Caco-2 (cell line): Measurements from ENCODE around the gene CNTNAP5. TPM values are rescaled to one million over a fixed set of nuclear protein-coding genes. Genes with fewer than 3 reads are reported as not detected.

Experiments
- BruUV-seq: library from RNA; stranded (reverse); fragments of 400-500 nt; replicated peaks from 2 replicates; lab custom pipeline; 2021; lab: Mats Ljungman, UMichigan
- CTCF ChIA-PET: fragments of 300-600 bp; sonication (Branson Sonifier 250); formaldehyde crosslinking; loops from one replicate; lab custom pipeline; 2022; ENCODE audit warnings: antibody characterized with exemption; lab: Charles Lee
- POLR2A ChIA-PET: fragments of 300-600 bp; sonication (Branson Sonifier 250); formaldehyde crosslinking; loops from one replicate; lab custom pipeline; 2022; ENCODE audit warnings: antibody characterized with exemption; lab: Charles Lee
- DNase-seq, 2 experiments: peaks; one replicate each; pipeline versions ENCODE4 v3.0.0 to v3.0.0-alpha.2; 2020 to 2022
- H3K27me3 ChIP-seq: replicated peaks from 2 replicates; pipeline ENCODE4 v1.6.0; 2011; ENCODE audit warnings: low read length; ENCODE audit not compliant: control insufficient read depth, insufficient read depth
- H3K36me3 ChIP-seq: 2 replicates; pipeline ENCODE4 v1.5.1; 2011; ENCODE audit warnings: low read length; ENCODE audit not compliant: control insufficient read depth, insufficient read depth
- H3K4me1 ChIP-seq: fragments of 250-450 bp; sonication (Bioruptor Pico); 2 replicates; pipeline ENCODE4 v1.5.1; 2020; ENCODE audit warnings: mild to moderate bottlenecking
- H3K4me3 ChIP-seq: 2 replicates; pipeline ENCODE4 v1.5.1; 2011; ENCODE audit warnings: low read depth, mild to moderate bottlenecking, control low read depth, low read length
- H3K9me3 ChIP-seq: fragments of 250-450 bp; sonication (Bioruptor Pico); 2 replicates; pipeline ENCODE4 v1.5.1; 2020; ENCODE audit warnings: mild to moderate bottlenecking, moderate library complexity
- H3K27ac Mint-ChIP-seq: one replicate; pipeline ENCODE4 v1.8.0; 2022; ENCODE audit warnings: mixed read lengths; ENCODE audit not compliant: unreplicated experiment
- H3K27me3 Mint-ChIP-seq: one replicate; pipeline ENCODE4 v1.8.0; 2022; ENCODE audit warnings: mixed read lengths; ENCODE audit not compliant: insufficient read depth, unreplicated experiment
- H3K36me3 Mint-ChIP-seq: one replicate; pipeline ENCODE4 v1.8.0; 2022; ENCODE audit warnings: mild to moderate bottlenecking, mixed read lengths; ENCODE audit not compliant: insufficient read depth, unreplicated experiment
- H3K4me1 Mint-ChIP-seq: one replicate; pipeline ENCODE4 v1.8.0; 2022; ENCODE audit warnings: low read depth, mixed read lengths; ENCODE audit not compliant: unreplicated experiment
- H3K4me3 Mint-ChIP-seq: one replicate; pipeline ENCODE4 v1.8.0; 2022; ENCODE audit warnings: mild to moderate bottlenecking, moderate library complexity, mixed read lengths; ENCODE audit not compliant: unreplicated experiment
- H3K9me3 Mint-ChIP-seq: one replicate; pipeline ENCODE4 v1.8.0; 2022; ENCODE audit warnings: mixed read lengths; ENCODE audit not compliant: unreplicated experiment
- CTCF ChIP-seq, 2 experiments: fragments of 200-600 bp in 1 of 2; IDR thresholded peaks; 1 replicate in 1 of 2; 2 replicates in 1 of 2; pipeline versions ENCODE4 v1.5.1 to v1.8.0; 2011 to 2022; ENCODE audit warnings: antibody characterized with exemption in 1 of 2, control low read depth in 1 of 2, inconsistent platforms in 1 of 2, low read depth in 1 of 2, low read length in 1 of 2, mild to moderate bottlenecking in 1 of 2, moderate library complexity in 1 of 2; ENCODE audit not compliant: insufficient read depth in 1 of 2, severe bottlenecking in 1 of 2, unreplicated experiment in 1 of 2
- intact Hi-C: fragments of 100-400 bp; cut with micrococcal nuclease; formaldehyde crosslinking; loops from one replicate; pipeline ENCODE4 v1.10.0; 2022; ENCODE audit not compliant: unreplicated experiment
- total RNA-seq: library from RNA; stranded (reverse); gene quantifications from 2 replicates; pipeline ENCODE4 v1.2.3, GENCODE V29; 2022

The CNTNAP5 gene
- total RNA-seq, 1 experiment from 2014 or later: 0.14 TPM

GRCh38 chr2:124136110-124136509, 111.0 kb downstream of the CNTNAP5 start:
- intact Hi-C loops: no loop called here
- CTCF ChIA-PET: no interaction called here
- no TSS peak for BruUV-seq

GRCh38 chr2:124138076-124138475, 113.0 kb downstream of the CNTNAP5 start:
- no peaks in the 10 kb centered on the region for H3K27me3 ChIP-seq
- BruUV-seq: no TSS peak
- no peak overlapping the region for H3K4me3 ChIP-seq
- Mint-ChIP-seq H3K27ac (no peak overlapping the region), H3K4me1 (no peaks in the 10 kb centered on the region), H3K4me3 (no peak overlapping the region), H3K27me3 (no peaks in the 10 kb centered on the region), H3K36me3 (no peaks in the 10 kb centered on the region), H3K9me3 (no peaks in the 10 kb centered on the region)
- TF ChIP-seq CTCF (IDR thresholded peaks at IDR 0.05; ENCODE audit: insufficient read depth in 1 of 2, low read depth in 1 of 2, low read length in 1 of 2, severe bottlenecking in 1 of 2, unreplicated experiment in 1 of 2): no peak
- CTCF ChIA-PET: no interaction called here
- H3K36me3 ChIP-seq: no peaks in the 10 kb centered on the region
- DNase-seq: no peak
- H3K4me1 ChIP-seq: no peaks in the 10 kb centered on the region
- intact Hi-C loops: no loop called here
- no peaks in the 10 kb centered on the region for H3K9me3 ChIP-seq
- POLR2A ChIA-PET: no interaction called here

More at GRCh38 chr2:124136110-124136509, 111.0 kb downstream of the CNTNAP5 start:
- Histone ChIP-seq H3K4me1 (no peaks in the 10 kb centered on the region), H3K4me3 (no peak overlapping the region), H3K36me3 (no peaks in the 10 kb centered on the region), H3K27me3 (no peaks in the 10 kb centered on the region), H3K9me3 (no peaks in the 10 kb centered on the region)
- H3K27ac Mint-ChIP-seq: no peak overlapping the region
- POLR2A ChIA-PET: no interaction called here
- no peaks in the 10 kb centered on the region for H3K9me3 Mint-ChIP-seq
- no peaks in the 10 kb centered on the region for H3K27me3 Mint-ChIP-seq
- no peak overlapping the region for H3K4me3 Mint-ChIP-seq
- no peaks in the 10 kb centered on the region for H3K36me3 Mint-ChIP-seq
- DNase-seq: no peak
- no peak for TF ChIP-seq CTCF (IDR thresholded peaks at IDR 0.05; ENCODE audit: insufficient read depth in 1 of 2, low read depth in 1 of 2, low read length in 1 of 2, severe bottlenecking in 1 of 2, unreplicated experiment in 1 of 2)
- no peaks in the 10 kb centered on the region for H3K4me1 Mint-ChIP-seq

- no TSS peak for BruUV-seq
Measured at GRCh38 chr2:124145982-124146381, 120.9 kb downstream of the CNTNAP5 start.

More at GRCh38 chr2:124145982-124146381, 120.9 kb downstream of the CNTNAP5 start:
- H3K36me3 Mint-ChIP-seq: no peaks in the 10 kb centered on the region
- POLR2A ChIA-PET: no interaction called here
- DNase-seq: no peak
- no peak overlapping the region for H3K27ac Mint-ChIP-seq
- no peaks in the 10 kb centered on the region for H3K4me1 Mint-ChIP-seq
- intact Hi-C loops: no loop called here
- CTCF ChIA-PET: no interaction called here
- H3K27me3 Mint-ChIP-seq: peaks cover under 1% of the 10 kb centered on the region
- Histone ChIP-seq H3K4me1 (no peaks in the 10 kb centered on the region), H3K4me3 (no peak overlapping the region), H3K36me3 (no peaks in the 10 kb centered on the region), H3K27me3 (no peaks in the 10 kb centered on the region), H3K9me3 (no peaks in the 10 kb centered on the region)
- no peaks in the 10 kb centered on the region for H3K9me3 Mint-ChIP-seq
- no peak overlapping the region for H3K4me3 Mint-ChIP-seq
- no peak for TF ChIP-seq CTCF (IDR thresholded peaks at IDR 0.05; ENCODE audit: insufficient read depth in 1 of 2, low read depth in 1 of 2, low read length in 1 of 2, severe bottlenecking in 1 of 2, unreplicated experiment in 1 of 2)
